IgD-negative memory B cell (primary cell): ENCODE measurements around the gene ZFAND2B. TPM values are rescaled to one million over a fixed set of nuclear protein-coding genes. Genes with fewer than 3 reads are reported as not detected.
A peak's percentile ranks its signal among the peaks of the same experiment; 100 is the strongest.
"Not testable (repeated sequence)": the region's sequence is repeated elsewhere in the genome, so short reads cannot be mapped to it uniquely, and the experiment has no call there.

Experiments
- H3K27ac Mint-ChIP-seq, 3 donors: one replicate each; pipeline ENCODE4 v1.8.0; 2020 to 2022; ENCODE audit warnings: mild to moderate bottlenecking in 3 of 3, mixed read lengths in 3 of 3, moderate library complexity in 1 of 3
- H3K27me3 Mint-ChIP-seq: one replicate; pipeline ENCODE4 v1.8.0; 2021; ENCODE audit warnings: mixed read lengths
- H3K36me3 Mint-ChIP-seq: one replicate; pipeline ENCODE4 v1.8.0; 2020; ENCODE audit warnings: mild to moderate bottlenecking, mixed read lengths
- H3K4me1 Mint-ChIP-seq, 3 donors: one replicate each; pipeline ENCODE4 v1.8.0; 2020 to 2022; ENCODE audit warnings: mixed read lengths in 3 of 3, mild to moderate bottlenecking in 1 of 3
- H3K4me3 Mint-ChIP-seq, 4 donors: one replicate each; pipeline ENCODE4 v1.8.0; 2020 to 2022; ENCODE audit warnings: mild to moderate bottlenecking in 4 of 4, mixed read lengths in 4 of 4, moderate library complexity in 3 of 4
- H3K9me3 Mint-ChIP-seq, 3 donors: one replicate each; pipeline ENCODE4 v1.8.0; 2020 to 2021; ENCODE audit warnings: mixed read lengths in 3 of 3, mild to moderate bottlenecking in 1 of 3
- polyA plus RNA-seq: library from polyadenylated mRNA; unstranded; fragments of 300-500 nt; fragmentation: Illumina TruSeq; gene quantifications from one replicate; pipeline ENCODE4 v1.2.3, GENCODE V29; 2021

Gene ZFAND2B
- polyA plus RNA-seq, 1 donor from 2014 or later: 64.8 TPM

DNA sequence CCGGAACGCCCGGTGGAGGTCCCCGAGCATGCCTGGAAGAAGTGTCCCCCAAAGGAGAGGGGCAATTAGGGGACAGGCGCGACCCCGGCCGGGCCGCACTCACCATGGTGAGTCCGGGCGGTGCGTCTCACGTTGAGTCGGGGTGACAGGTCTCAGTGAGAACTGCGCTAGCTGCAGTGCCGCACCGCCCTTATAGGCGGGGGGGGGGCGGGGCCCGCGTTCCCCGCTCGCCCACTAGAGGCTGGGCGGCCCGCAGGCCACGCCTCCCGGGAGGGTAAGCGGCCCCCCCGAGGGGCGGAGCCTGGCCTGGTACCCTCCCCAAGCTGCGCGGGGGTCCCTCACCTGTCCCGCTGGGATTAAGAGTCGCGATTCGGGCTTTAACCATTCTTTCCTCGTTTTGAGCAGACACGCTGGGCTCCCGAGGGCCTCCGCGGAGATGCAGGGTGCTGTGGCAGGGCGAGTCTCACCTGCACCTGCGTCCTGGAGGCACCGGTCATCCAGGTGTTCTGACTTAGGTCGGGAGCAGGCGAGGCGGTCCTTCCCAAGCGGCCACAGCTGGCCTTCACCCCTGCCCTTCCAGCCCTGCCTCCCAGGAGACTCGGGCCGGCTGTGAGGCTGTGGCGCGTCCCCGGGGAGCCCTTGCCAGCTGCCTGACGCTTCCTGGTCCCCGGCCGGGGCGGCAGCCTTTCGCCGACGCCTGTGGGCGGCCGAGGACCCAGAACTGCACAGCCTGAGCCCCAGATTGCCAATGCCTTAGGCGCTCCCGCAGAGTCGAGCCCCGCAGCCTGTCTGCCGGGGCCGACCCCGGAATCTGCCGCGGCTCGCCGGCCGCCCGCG lies 47.4 kb downstream of the ZFAND2B start, which contains the start of gene TUBA4A:
TUBA4A (minus strand) TSS at position 166 of the 837 bp plus-strand sequence; CDS start at position 106, 60 bp downstream.
- Mint-ChIP-seq H3K4me3 (peak within 1 kb of the TSS; percentile 84 to 97 (median 95)), H3K9me3 (no peaks in the 10 kb centered on the region), H3K27ac (peak within 1 kb of the TSS; percentile 88 to 99 (median 88)), H3K36me3 (peaks cover 6% of the 10 kb centered on the region), H3K4me1 (peaks cover 29 to 42% (median 36%) of the 10 kb centered on the region in 3 donors), H3K27me3 (no peaks in the 10 kb centered on the region)

DNA sequence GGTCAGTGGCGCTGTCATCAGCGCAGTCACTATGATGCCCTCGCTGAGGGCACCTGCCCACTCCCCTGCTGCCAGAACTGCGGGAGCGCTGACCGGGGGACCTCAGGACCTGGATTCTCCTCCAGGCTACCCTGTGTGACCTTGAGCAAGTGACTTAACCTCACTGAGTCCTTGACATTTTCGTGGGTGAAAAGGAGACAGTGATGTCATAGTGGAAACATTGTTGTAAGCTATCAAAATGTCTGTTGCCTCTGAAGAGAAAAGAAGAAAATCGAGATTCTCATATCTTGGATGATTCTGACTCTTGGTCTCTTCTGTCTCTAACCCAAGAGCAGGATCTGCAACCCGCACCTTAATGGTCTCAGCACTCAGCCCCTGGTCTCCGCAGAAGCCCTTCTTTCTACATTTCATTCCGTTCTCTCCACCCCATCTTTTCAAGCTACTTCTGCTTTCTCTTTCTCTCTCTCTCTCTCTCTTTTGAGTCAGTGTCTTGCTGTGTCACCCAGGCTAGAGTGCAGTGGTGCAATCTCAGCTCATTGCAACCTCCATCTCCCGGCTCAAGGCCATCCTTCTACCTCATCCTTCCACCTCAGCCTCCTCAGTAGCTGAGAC lies 48.1 kb downstream of the ZFAND2B start:
- H3K36me3 Mint-ChIP-seq: peaks cover 6% of the 10 kb centered on the region
- no peaks in the 10 kb centered on the region for H3K9me3 Mint-ChIP-seq
- peak overlapping the region; percentile 88 to 99 (median 88) for H3K27ac Mint-ChIP-seq
- peaks cover 22 to 36% (median 29%) of the 10 kb centered on the region in 3 donors for H3K4me1 Mint-ChIP-seq
- peak overlapping the region; percentile 84 to 97 (median 95) for H3K4me3 Mint-ChIP-seq
- H3K27me3 Mint-ChIP-seq: no peaks in the 10 kb centered on the region

DNA sequence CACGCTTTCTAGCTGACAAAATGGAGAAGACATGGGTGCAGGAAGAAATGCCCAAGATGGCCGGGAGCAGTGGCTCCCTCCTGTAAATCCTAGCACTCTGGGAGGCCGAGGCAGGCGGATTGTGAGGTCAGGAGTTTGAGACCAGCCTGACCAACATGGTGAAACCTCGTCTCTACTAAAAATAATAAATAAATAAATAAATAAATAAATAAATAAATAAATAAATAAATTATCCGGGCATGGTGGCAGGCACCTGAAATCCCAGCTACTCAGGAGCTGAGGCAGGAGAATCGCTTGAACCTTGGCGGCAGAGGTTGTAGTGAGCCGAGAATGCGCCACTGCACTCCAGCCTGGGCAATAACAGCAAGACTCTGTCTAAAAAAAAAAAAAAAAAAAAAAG lies 52.4 kb downstream of the ZFAND2B start:
- not testable (repeated sequence) for H3K4me3 Mint-ChIP-seq, H3K4me1 Mint-ChIP-seq, H3K36me3 Mint-ChIP-seq, H3K27me3 Mint-ChIP-seq, H3K9me3 Mint-ChIP-seq
- H3K27ac Mint-ChIP-seq: peak overlapping the region in 1 of 3 donors; percentile 39

Other genes with a start within 250 kb of the ZFAND2B start
- not detected for gene CDK5R2, start 247.1 kb upstream of the ZFAND2B start, polyA plus RNA-seq
- gene FEV, start 221.6 kb upstream of the ZFAND2B start, polyA plus RNA-seq: not detected
- not detected for gene CRYBA2, start 213.4 kb upstream of the ZFAND2B start, polyA plus RNA-seq
- not detected for gene CFAP65, start 165.3 kb upstream of the ZFAND2B start, polyA plus RNA-seq
- gene IHH, start 145.9 kb upstream of the ZFAND2B start, polyA plus RNA-seq: not detected
- 22.9 TPM for gene NHEJ1, start 46.0 kb upstream of the ZFAND2B start, polyA plus RNA-seq
- gene SLC23A3, start 36.8 kb upstream of the ZFAND2B start, polyA plus RNA-seq: 0.63 TPM
- gene CNPPD1, start 29.9 kb upstream of the ZFAND2B start, polyA plus RNA-seq: 151 TPM
- gene RETREG2, start 28.5 kb upstream of the ZFAND2B start, polyA plus RNA-seq: 55.6 TPM
- 1.2 TPM for gene ABCB6, start 12.2 kb downstream of the ZFAND2B start, polyA plus RNA-seq
- 19.6 TPM for gene ATG9A, start 22.9 kb downstream of the ZFAND2B start, polyA plus RNA-seq
- gene ANKZF1, start 23.0 kb downstream of the ZFAND2B start, polyA plus RNA-seq: 31.1 TPM
- not detected for gene GLB1L, start 38.7 kb downstream of the ZFAND2B start, polyA plus RNA-seq
- gene STK16, start 38.7 kb downstream of the ZFAND2B start, polyA plus RNA-seq: 17.9 TPM
- not detected for gene TUBA4B, start 46.5 kb downstream of the ZFAND2B start, polyA plus RNA-seq
- gene TUBA4A, start 47.1 kb downstream of the ZFAND2B start, polyA plus RNA-seq: 229 TPM
- gene DNAJB2, start 72.6 kb downstream of the ZFAND2B start, polyA plus RNA-seq: 7.8 TPM
- not detected for gene PTPRN, start 102.6 kb downstream of the ZFAND2B start, polyA plus RNA-seq
- not detected for gene RESP18, start 126.0 kb downstream of the ZFAND2B start, polyA plus RNA-seq
- 49.9 TPM for gene DNPEP, start 181.1 kb downstream of the ZFAND2B start, polyA plus RNA-seq
- not detected for gene DES, start 211.6 kb downstream of the ZFAND2B start, polyA plus RNA-seq
- not detected for gene SPEG, start 228.1 kb downstream of the ZFAND2B start, polyA plus RNA-seq